ENCODE results near the gene HIPK4. TPM values are rescaled to one million over a fixed set of nuclear protein-coding genes. Genes with fewer than 3 reads are reported as not detected.
"Not testable (repeated sequence)": the region's sequence is repeated elsewhere in the genome, so short reads cannot be mapped to it uniquely, and the experiment has no call there.

The HIPK4 gene
- total RNA-seq, 1 donor from 2014 or later: not detected

DNA sequence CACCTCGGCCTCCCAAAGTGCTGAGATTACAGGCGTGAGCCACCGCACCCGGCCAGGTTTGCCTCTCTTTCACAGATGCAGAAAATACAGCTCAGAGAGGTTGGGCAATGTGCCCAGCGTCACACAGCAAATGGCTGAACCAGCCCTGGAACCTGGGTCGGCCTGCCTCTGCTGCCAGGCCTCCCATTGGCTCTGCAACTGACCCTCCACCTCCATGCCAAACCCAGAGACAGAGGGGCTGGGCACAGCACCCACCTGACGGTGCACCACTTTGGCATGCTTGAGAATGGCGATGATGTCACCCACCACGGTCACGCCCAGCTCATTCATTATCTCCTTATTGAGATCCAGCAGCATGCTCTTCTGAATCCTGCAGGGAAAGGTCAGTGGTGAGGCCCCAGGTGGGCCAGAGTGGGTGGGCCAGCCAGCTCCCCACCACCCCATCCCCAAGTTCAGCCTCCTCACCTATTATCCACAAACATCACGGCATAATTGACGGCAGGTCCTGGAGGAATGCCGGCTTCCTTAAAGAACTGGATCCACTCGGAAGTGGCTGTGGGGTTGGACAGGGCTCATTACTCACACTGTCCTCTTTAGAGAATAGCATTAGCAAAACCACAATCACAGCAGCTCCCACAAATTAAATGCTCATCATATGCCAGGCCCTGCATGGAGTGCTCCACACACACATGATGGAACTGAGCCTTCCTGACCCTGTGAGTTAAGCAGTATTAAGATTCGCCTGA, 54.0 kb downstream of the HIPK4 start:
- DNase-seq (ENCODE audit: low read depth): no peak
- TF ChIP-seq, protein P1, sequence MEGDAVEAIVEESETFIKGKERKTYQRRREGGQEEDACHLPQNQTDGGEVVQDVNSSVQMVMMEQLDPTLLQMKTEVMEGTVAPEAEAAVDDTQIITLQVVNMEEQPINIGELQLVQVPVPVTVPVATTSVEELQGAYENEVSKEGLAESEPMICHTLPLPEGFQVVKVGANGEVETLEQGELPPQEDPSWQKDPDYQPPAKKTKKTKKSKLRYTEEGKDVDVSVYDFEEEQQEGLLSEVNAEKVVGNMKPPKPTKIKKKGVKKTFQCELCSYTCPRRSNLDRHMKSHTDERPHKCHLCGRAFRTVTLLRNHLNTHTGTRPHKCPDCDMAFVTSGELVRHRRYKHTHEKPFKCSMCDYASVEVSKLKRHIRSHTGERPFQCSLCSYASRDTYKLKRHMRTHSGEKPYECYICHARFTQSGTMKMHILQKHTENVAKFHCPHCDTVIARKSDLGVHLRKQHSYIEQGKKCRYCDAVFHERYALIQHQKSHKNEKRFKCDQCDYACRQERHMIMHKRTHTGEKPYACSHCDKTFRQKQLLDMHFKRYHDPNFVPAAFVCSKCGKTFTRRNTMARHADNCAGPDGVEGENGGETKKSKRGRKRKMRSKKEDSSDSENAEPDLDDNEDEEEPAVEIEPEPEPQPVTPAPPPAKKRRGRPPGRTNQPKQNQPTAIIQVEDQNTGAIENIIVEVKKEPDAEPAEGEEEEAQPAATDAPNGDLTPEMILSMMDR (IDR thresholded peaks at IDR 0.05; ENCODE audit: insufficient read depth, low read length, poor library complexity, severe bottlenecking): no peak

DNA sequence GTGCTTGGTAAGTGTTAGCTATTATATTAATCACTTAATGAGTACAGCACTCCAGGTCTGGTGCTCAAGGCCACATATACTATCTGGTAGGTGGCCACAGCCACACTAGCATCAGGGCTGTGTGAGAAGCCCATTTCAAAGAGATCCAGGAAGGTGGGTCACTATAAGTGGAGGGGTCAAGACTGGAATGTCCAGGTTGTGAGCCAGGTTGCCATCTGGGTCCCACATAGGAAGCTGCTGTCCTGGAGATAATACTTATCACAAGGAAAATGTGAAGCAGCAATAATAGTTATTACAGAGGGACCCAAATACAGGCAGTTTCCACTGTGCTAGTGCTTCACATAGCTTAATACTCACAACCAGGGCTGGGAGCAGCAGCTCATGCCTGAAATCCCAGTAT, 54.9 kb downstream of the HIPK4 start:
- TF ChIP-seq, protein P1 (IDR thresholded peaks at IDR 0.05; ENCODE audit: insufficient read depth, low read length, poor library complexity, severe bottlenecking): no peak
- no peaks in the 10 kb centered on the region for H3K36me3 ChIP-seq (ENCODE audit: control insufficient read depth, insufficient read depth, low read length)
- DNase-seq (ENCODE audit: low read depth): no peak

More for the DNA sequence above, 54.0 kb downstream of the HIPK4 start:
- Histone ChIP-seq H3K4me3 (ENCODE audit: low read depth, low read length) (no peak overlapping the region), H3K27me3 (ENCODE audit: control insufficient read depth, insufficient read depth, low read length) (no peaks in the 10 kb centered on the region), H3K36me3 (ENCODE audit: control insufficient read depth, insufficient read depth, low read length) (no peaks in the 10 kb centered on the region)

DNA sequence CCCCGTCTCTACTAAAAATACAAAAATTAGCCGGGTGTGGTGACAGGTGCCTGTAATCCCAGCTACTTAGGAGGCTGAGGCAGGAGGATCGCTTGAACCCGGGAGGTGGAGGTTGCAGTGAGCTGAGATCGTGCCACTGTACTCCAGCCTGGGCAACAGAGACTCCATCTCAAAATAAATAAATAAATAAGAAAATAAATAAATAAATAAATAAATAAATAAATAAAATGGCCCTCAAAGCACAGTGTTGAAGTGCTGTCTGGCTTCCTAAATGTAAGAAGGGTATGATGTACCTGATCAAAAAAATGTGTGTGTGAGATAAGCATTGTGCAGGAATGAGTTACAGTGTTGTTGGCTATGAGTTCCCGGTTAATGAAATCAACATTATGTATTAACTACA, 56.9 kb downstream of the HIPK4 start:
- not testable (repeated sequence) for DNase-seq (ENCODE audit: low read depth); H3K36me3 ChIP-seq (ENCODE audit: control insufficient read depth, insufficient read depth, low read length); H3K27me3 ChIP-seq (ENCODE audit: control insufficient read depth, insufficient read depth, low read length); H3K4me3 ChIP-seq (ENCODE audit: low read depth, low read length)

More for the DNA sequence above, 54.9 kb downstream of the HIPK4 start:
- Histone ChIP-seq H3K27me3 (ENCODE audit: control insufficient read depth, insufficient read depth, low read length) (no peaks in the 10 kb centered on the region), H3K4me3 (ENCODE audit: low read depth, low read length) (no peak overlapping the region)

DNA sequence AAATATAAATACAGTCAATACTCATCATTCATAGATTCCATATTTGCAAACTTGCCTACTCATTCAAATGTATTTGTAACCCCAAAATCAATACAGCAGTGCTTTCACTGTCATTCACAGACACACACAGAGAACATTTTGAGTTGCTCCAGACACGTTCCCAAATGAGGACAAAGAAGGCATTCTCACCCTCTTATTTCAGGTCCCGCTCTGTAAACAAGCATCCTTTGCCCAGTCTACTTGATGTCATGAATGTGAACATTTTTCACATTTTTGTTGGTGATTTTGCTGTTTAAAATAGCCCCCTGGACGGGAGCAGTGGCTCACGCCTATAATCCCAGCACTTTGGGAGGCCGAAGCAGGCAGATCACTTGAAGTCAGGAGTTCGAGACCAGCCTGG, 57.3 kb downstream of the HIPK4 start:
- no peaks in the 10 kb centered on the region for H3K27me3 ChIP-seq (ENCODE audit: control insufficient read depth, insufficient read depth, low read length)
- H3K4me3 ChIP-seq (ENCODE audit: low read depth, low read length): no peak overlapping the region
- DNase-seq (ENCODE audit: low read depth): no peak
- peaks cover 2% of the 10 kb centered on the region for H3K36me3 ChIP-seq (ENCODE audit: control insufficient read depth, insufficient read depth, low read length)
- TF ChIP-seq, protein P1 (IDR thresholded peaks at IDR 0.05; ENCODE audit: insufficient read depth, low read length, poor library complexity, severe bottlenecking): no peak

DNA sequence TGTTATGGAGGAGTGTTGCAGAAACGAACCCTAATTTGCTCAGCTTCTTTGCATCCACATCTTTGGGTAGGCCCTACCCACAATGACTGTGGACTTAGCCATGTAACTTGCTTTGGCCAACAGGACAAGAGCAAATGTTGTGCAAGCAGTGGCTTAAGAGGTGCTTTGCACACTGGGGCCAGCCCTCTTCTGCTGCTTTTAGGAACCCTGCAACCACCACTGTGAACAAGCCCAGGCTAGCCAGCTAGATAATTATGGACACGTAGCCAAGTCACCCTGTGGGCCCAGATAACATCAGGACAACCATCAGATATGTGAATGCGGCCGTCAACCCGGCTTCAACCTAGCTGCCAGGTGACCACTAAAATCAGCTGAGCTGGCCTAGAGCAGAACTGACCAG, 58.9 kb downstream of the HIPK4 start:
- TF ChIP-seq, protein P1 (IDR thresholded peaks at IDR 0.05; ENCODE audit: insufficient read depth, low read length, poor library complexity, severe bottlenecking): no peak
- H3K4me3 ChIP-seq (ENCODE audit: low read depth, low read length): no peak overlapping the region
- no peak for DNase-seq (ENCODE audit: low read depth)
- H3K27me3 ChIP-seq (ENCODE audit: control insufficient read depth, insufficient read depth, low read length): no peaks in the 10 kb centered on the region
- peaks cover 2% of the 10 kb centered on the region for H3K36me3 ChIP-seq (ENCODE audit: control insufficient read depth, insufficient read depth, low read length)

Other genes with a start within 250 kb of the HIPK4 start
- 13.8 and 16.8 TPM in 2 replicates for gene MAP3K10, start 198.8 kb downstream of the HIPK4 start, total RNA-seq
- not detected in 2 replicates for gene TTC9B, start 171.8 kb downstream of the HIPK4 start, total RNA-seq
- gene CCNP, start 163.5 kb downstream of the HIPK4 start, total RNA-seq: 0.17 and 1.3 TPM in 2 replicates
- gene AKT2, start 104.8 kb downstream of the HIPK4 start, total RNA-seq: 72.3 and 73.5 TPM in 2 replicates
- gene C19orf47, start 41.8 kb downstream of the HIPK4 start, total RNA-seq: 5.4 and 10.4 TPM in 2 replicates
- gene PLD3, start 41.5 kb downstream of the HIPK4 start, total RNA-seq: 350 and 417 TPM in 2 replicates
- 2.5 and 2.7 TPM in 2 replicates for gene PRX, start 23.2 kb upstream of the HIPK4 start, total RNA-seq
- 12.3 and 13.6 TPM in 2 replicates for gene SERTAD1, start 35.8 kb upstream of the HIPK4 start, total RNA-seq
- 11.4 and 12.9 TPM in 2 replicates for gene SERTAD3, start 54.2 kb upstream of the HIPK4 start, total RNA-seq
- gene BLVRB, start 75.6 kb upstream of the HIPK4 start, total RNA-seq: 86.1 and 91.1 TPM in 2 replicates
- gene SPTBN4, start 76.8 kb upstream of the HIPK4 start, total RNA-seq: 0.96 and 2.4 TPM in 2 replicates
- 105 and 142 TPM in 2 replicates for gene SHKBP1, start 186.7 kb upstream of the HIPK4 start, total RNA-seq
- 89.3 and 98.3 TPM in 2 replicates for gene LTBP4, start 211.2 kb upstream of the HIPK4 start, total RNA-seq

All from kidney epithelial cell (primary cell).